EL (cell line): ENCODE data around the gene ZNF423.

Experiments
- DNase-seq: peaks from one replicate; pipeline ENCODE4 v3.0.0-alpha.2; 2016

ZNF423 gene

DNA sequence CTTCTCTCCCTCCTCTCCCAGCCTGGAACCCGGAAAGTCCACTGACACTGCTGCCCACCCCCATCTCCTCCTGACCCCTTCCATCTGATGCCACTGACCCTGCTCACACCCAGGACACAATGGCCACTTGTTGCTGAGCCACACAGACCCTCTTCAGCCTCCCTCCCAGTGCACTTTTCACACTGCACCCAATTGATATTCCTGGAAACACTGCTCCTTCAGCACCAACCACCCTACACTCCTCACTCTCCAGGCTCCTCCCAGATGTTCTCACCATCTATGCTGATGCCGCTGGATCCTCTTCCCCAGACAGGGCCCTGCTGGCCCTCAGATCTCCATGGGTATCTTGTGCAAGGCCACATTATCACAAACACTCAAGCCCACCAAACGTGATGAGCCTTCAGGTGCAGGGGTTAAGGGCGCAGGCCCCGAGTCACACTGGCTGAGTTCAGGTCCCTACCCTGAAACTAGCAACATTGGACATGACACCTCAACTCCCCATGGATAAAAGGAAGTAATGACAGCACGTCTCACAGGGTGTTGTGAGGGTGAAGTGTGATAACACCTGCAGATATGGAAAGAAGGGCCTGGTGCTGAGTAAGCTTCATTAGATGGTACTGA, 238.1 kb downstream of the ZNF423 start:
- no peak for DNase-seq

- DNase-seq = no peak
Measured at GRCh38 chr16:49617016-49617629, 238.8 kb downstream of the ZNF423 start.

DNA sequence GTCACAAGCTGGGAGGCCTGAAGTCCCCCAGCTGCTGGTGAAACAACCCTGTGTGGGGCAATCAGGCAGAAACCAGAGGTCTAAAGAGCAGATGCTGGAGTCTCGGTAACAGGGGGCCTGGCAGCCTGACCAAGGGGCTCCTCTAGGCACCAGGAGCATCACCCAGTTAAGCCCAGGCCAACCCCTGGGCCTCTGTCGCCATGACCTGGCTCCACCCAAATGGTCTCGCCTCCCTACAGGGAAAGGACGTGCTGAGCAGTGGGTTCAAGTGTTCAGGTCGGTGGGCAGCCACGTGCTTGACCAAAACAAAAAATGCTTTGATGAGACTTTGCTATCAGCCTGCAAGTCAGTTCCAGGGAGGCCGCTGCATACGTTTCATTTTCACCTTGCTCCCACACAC, 240.3 kb downstream of the ZNF423 start:
- DNase-seq = no peak

DNA sequence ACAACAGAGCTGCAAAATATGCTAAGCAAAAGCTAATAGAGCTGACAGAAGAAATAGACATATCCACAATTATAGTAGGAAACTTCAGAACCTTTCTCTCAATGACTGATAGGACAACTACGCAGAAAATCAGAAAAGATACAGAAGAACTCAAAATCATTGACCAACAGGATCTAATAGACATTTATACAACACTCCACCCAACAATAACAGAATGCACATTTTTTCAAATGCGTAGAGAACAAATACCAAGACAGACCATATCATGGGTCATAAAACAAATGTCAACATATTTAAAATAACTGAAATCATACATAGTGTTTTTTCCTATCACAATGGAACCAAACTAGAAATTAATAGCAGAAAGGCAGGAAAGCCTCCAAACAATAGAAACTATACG, 244.9 kb downstream of the ZNF423 start:
- DNase-seq = no peak

GRCh38 chr16:49608779-49609178, 247.1 kb downstream of the ZNF423 start:
- DNase-seq = peak; percentile 34

- no peak for DNase-seq
Measured at GRCh38 chr16:49608098-49608497, 247.8 kb downstream of the ZNF423 start.

- DNase-seq = no peak
Measured at GRCh38 chr16:49605536-49606254, 250.2 kb downstream of the ZNF423 start.

DNA sequence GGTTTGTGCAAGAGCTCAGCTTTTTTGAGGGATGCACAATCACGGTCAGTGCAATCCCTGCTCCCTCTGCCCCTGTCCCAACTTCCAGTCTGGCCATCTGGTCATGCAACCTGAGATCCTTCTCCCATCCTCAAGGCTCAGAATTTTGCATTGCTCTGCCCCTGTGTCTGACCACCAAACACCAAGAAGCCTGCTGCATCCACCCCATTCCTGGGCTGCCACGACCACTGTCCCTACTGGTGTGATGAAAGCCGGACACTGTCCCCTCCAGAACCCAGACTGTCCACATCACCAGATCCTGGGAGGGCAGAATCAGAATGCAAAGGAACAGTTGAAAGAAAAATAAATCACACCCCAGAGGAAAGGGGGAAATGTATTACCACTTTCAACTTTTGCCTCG, 251.3 kb downstream of the ZNF423 start:
- no peak for DNase-seq

GRCh38 chr16:49603956-49604355, 252.0 kb downstream of the ZNF423 start:
- DNase-seq = no peak

DNA sequence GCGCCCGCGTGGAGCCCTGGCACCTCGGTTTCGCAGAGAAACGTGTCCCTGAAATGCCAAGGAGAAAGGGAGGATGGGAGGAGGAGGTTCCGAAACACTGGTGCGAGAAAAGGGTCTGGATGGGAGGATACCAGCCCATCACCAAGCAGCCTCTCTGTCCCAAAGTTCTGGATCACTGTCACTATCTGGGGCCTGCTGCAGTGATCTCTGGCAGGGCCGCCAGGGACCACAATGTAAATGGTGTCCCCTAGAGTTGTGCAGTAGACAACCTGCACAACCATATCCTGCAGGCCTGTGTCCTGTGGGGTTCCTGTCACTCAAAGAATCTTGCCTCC, 253.0 kb downstream of the ZNF423 start:
- DNase-seq = no peak

GRCh38 chr16:49602201-49602975, 253.5 kb downstream of the ZNF423 start:
- DNase-seq = no peak

DNA sequence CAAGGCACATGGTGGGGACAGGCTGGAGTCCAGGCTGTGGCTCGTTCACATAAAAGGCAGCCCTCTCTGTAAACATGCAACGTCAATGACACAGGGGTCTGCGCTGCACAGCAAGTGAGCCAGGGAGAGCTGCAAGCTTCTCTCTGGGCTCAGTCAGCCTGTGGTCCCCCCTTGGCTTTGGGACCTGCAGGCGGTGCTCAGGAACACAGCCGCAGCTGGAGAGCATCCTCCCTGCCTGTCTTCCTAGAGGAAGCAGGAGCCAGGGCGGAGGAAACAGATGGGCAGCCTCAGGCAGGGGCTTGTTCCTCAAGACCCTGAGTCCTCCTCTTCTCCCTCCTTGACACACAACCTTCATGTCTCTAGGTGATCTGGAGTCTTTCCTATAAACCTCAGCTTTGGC, 254.3 kb downstream of the ZNF423 start:
- DNase-seq = no peak

- DNase-seq = no peak
Measured at GRCh38 chr16:49600976-49601375, 254.9 kb downstream of the ZNF423 start.

DNA sequence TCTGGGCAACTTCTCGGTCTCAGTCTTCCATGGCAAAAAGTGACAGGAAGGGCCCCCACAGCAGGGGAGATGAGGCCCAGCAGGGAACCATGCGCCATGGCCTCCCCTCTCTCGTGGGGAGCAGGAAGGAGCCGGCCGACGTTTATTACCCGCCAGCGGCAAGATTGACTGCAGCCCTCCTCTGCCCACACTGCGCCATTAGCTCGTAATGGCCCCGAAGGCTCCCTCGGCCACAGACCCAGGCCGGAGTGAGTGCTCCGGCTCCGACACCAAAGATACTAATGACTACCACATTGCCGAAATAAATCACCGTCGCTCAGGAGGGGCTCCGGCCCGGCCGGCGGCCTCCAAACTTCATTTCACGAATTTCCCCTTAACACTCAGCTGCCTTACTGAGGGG, 255.4 kb downstream of the ZNF423 start:
- no peak for DNase-seq

DNA sequence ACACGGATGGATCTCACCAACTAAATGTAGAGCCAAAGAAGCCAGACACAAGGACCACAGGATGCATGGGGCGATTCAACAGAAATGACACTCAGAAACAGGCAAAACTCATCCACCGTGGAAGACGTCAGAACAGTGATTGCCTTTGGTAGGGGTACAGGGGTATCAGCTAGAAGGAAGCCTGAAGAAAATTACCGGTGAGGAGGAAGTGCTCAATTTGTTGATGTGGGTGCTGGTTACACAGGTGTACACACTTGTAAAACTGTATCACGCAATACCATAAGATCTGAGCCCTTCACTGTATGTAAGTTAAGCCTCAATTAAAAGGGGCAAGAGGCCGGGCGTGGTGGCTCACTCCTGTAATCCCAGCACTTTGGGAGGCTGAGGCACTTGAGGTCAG, 256.2 kb downstream of the ZNF423 start:
- no peak for DNase-seq

DNA sequence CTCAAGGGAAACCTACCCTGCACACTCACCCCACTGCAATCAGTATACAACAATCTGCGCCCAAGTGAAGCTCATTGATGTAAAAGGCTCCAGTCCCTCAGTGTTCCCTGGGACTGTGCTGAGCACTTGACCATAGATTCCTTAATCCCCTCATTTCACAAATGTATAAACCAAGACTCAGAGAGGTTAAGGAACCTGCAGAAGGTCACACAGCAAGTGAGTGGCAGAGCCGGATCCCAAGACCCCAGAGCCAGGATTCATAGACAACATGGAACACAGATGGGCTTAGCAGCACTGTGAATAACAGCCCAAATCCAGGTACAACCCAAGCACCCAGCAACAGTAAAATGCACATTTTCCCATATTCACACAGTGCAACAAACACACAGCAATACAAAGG, 256.6 kb downstream of the ZNF423 start:
- no peak for DNase-seq

DNA sequence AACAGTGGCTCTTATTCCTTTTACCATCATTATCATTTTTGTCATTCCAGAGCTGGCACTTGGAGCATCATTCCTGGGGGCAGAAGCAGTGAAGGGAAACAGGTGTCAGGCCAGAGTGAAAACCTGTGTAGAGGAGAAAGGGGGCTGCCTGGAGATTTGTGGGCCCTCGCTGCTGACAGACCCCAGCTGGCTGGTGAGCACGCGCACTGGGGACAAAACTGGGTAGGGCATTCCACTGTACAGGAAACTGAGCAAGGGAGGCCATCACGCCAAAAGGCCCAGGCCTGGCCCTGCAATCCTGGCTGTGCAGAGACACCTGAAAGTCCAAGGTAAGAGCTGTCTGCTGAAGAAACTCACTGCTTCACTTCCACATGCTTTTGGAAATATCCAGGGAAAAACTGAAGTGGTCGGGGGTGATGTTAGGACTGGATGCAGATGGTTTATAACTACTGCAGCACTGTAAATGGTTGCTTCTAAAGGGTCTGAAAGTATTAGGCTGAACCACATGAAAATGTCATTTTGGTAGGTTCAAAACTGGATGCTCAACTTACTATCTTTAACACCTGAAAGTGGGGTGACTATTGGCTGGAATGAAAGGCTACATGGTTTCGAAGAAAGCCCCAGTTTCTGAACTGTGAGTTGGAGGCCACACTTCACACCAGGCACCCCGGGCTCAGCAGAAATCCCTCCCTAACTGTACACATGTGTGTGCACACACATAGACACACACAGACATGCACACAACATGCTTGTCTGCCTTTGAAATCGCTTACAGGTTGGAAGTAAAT, 257.3 kb downstream of the ZNF423 start:
- no peak for DNase-seq

GRCh38 chr16:49597796-49598195, 258.1 kb downstream of the ZNF423 start:
- DNase-seq = no peak

- DNase-seq = no peak
Measured at GRCh38 chr16:49596648-49597291, 259.1 kb downstream of the ZNF423 start.

DNA sequence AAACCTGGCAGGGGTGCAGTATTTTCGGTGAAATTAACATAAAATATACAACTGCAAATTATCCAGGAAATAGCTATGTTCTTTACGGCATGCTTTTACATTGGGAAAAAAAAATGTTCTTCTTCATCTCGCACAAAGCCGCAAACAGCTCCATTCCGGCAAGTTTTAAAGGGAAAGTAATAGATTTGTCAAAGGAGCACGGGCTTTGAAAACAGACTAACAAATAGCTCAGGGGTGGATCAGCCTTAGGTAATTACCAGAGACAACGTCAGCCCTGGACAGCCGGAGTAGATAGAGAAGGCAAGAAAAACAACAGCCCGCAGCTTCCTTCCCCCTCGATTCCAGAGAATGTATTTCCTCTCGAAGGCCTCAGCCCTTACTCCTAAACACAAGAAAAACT, 259.8 kb downstream of the ZNF423 start:
- no peak for DNase-seq

DNA sequence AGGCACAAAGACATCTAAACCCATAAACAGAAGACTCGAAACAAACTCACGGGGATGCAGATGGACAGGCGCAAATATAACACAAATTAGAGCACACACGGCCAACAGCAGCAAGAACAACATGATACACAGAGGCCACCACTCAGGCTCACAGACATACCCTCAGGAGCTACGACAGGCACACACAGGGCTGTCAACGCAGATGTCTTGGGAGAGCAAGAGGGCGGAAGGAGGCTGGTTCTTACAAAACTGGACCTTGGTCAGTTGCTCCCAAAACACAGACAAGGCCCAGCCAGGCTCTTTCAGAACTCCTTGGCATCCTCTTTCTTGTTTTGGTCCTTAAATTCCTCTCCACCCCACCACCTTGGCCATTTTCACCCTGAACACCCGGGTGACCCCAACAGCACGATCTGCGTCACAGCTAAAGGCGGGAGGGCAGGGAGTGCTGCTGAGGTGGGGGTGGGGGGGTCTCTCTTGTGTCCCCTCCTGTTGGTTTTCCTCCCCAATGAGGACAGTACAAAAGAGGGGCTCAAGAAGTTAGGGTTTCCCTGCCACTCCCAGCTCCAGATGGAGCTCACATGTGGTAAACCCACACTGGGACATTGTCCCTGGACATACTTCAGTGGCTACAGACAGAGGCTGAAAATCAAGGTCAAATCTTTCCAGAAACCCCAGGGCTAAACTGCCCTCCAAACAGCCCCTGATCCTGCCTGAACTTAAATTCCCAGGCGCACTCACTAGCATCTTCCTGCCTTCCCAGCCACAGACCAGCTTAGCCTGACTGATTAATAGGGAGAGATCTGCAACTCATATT, 261.0 kb downstream of the ZNF423 start:
- no peak for DNase-seq

- DNase-seq = no peak
Measured at GRCh38 chr16:49594153-49594552, 261.8 kb downstream of the ZNF423 start.
